D721Med (cell line): Measurements from ENCODE around the gene SMIM32.

ENCODE experiments used
- DNase-seq: peaks from one replicate; pipeline ENCODE4 v3.0.0; 2011; ENCODE audit warnings: low spot score; ENCODE audit not compliant: insufficient read length
- FAIRE-seq: peaks from 2 replicates; lab custom pipeline; 2011; peaks lifted over from hg19 to GRCh38; lab: Jason Lieb, UNC
- TF ChIP-seq, protein P1 (sequence below): IDR thresholded peaks from 2 replicates; pipeline ENCODE4 v1.5.1; 2012; ENCODE audit warnings: mild to moderate bottlenecking, control low read depth; ENCODE audit not compliant: insufficient read depth; ENCODE audit errors: missing control alignments

Gene SMIM32

DNA sequence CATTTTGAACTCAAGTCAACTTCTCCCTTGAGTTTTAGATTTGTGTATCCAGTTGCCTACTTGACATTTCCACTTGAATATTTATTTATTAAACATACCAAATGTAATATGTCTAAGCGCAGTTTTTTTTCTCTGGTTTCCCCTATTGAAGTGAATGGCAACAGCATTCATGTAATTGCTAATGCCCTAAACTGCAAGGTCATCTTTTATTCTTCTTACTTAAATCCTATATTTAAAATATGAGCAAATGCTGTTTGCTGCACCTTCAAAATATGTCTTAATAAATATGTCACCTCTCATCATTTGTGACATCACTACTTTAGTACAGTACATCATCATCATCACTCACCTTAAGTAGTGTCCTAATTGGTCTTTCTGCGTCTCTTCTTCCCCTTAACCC is 37.9 kb downstream of the SMIM32 start:
- DNase-seq, result no peak
- no peak for FAIRE-seq
- TF ChIP-seq, protein P1, sequence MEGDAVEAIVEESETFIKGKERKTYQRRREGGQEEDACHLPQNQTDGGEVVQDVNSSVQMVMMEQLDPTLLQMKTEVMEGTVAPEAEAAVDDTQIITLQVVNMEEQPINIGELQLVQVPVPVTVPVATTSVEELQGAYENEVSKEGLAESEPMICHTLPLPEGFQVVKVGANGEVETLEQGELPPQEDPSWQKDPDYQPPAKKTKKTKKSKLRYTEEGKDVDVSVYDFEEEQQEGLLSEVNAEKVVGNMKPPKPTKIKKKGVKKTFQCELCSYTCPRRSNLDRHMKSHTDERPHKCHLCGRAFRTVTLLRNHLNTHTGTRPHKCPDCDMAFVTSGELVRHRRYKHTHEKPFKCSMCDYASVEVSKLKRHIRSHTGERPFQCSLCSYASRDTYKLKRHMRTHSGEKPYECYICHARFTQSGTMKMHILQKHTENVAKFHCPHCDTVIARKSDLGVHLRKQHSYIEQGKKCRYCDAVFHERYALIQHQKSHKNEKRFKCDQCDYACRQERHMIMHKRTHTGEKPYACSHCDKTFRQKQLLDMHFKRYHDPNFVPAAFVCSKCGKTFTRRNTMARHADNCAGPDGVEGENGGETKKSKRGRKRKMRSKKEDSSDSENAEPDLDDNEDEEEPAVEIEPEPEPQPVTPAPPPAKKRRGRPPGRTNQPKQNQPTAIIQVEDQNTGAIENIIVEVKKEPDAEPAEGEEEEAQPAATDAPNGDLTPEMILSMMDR, result no peak

DNA sequence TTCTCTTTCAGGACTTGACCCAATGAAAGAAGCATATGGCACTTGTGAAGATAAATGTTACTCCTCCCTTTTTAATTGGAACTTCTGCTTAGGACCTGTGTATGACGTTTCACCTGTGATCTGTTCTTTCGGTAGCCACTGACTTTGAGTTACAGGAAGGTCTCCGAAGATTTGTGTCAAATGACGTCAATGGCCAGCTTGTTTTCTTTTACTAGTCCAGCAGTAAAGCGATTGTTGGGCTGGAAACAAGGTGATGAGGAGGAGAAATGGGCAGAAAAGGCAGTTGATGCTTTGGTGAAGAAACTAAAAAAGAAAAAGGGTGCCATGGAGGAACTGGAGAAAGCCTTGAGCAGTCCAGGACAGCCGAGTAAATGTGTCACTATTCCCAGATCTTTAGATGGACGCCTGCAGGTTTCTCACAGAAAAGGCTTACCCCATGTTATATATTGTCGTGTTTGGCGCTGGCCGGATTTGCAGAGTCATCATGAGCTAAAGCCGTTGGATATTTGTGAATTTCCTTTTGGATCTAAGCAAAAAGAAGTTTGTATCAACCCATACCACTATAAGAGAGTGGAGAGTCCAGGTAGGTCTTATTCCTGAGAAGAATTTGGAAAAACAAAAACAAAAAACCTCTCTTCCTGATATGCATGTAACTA is 39.3 kb downstream of the SMIM32 start:
- TF ChIP-seq, protein P1, result no peak
- no peak for FAIRE-seq
- no peak for DNase-seq

DNA sequence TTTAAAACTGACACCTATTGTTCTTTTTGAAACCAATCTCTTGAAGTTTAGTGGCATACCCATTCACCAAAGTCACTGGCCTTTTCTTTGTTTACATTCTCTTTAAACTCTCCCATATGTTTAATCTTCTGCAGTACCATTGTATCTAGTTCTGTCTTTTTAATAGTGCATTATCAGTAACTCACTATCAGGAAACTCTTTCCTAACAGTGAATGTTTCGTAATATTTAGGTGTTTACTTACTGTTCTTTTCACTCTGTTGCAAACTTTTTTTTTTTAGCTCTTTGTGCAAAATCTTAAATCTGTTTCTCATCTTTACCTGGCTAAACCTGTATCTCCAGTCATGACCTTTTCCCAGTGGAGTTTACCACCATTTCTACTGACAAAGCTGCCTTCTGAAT is 43.1 kb downstream of the SMIM32 start:
- DNase-seq (no peak), FAIRE-seq (no peak)
- TF ChIP-seq, protein P1, result no peak

- TF ChIP-seq, protein P1, result no peak
- no peak for FAIRE-seq
Measured at GRCh38 chr5:136147632-136148031, 45.3 kb downstream of the SMIM32 start.

DNA sequence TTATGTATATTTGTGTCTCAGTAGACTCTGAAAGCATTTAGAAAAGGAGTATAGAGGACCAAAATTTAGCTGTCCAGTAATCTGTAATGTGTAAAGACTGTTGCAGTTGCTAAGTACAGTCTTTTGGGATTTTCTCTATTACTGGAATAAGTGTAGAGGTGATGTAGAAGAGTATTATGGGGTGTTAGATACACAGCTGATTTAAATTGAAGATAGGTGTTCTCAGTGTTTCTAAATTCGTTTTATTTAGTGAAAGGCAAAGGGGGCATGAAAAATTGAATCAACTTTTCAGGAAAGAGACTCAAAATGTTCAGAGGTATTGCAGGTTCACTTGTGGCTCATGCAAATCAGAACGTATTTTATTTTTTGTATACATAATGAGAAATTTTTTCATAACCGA is 46.8 kb downstream of the SMIM32 start:
- no peak for DNase-seq
- FAIRE-seq, result no peak
- TF ChIP-seq, protein P1, result no peak

More at GRCh38 chr5:136147632-136148031, 45.3 kb downstream of the SMIM32 start:
- DNase-seq, result no peak

- no peak for DNase-seq
- TF ChIP-seq, protein P1, result no peak
- FAIRE-seq, result no peak
Measured at GRCh38 chr5:136145030-136145429, 47.9 kb downstream of the SMIM32 start.

GRCh38 chr5:136143763-136144162 is 49.2 kb downstream of the SMIM32 start:
- no peak for DNase-seq
- TF ChIP-seq, protein P1, result no peak
- FAIRE-seq, result no peak
